Putamen (tissue), 1 donor: Measurements from ENCODE around the gene FBXL5.

Source experiments
- DNase-seq: peaks from one replicate; pipeline ENCODE4 v3.0.0-alpha.2; 2016; ENCODE audit warnings: low spot score

Gene FBXL5

GRCh38 chr4:15676899-15677298 lies 21.7 kb upstream of the FBXL5 start:
- no peak for DNase-seq

GRCh38 chr4:15676039-15676438 lies 20.9 kb upstream of the FBXL5 start:
- no peak for DNase-seq

DNA sequence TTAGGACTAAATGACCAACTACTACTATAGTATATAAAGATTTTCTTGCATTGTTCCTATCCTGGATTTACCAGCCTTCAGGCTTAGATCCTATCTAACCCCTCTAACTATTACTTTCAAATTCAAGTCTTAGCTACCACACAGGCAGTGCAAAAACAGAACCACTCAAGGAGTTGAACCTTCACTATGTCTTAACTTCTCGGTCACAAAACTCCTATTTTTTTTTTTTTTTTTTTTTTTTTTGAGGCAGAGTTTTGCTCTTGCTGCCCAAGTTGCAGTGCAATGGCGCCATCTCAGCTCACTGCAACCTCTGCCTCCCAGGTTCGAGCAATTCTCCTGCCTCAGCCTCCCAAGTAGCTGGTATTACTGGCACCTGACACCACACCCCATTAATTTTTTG lies 20.2 kb upstream of the FBXL5 start:
- no peak for DNase-seq

- no peak for DNase-seq
Observed at GRCh38 chr4:15674926-15675325, 19.8 kb upstream of the FBXL5 start.

- DNase-seq = no peak
Observed at GRCh38 chr4:15674046-15674445, 18.9 kb upstream of the FBXL5 start.

GRCh38 chr4:15673337-15673736 lies 18.2 kb upstream of the FBXL5 start:
- no peak for DNase-seq

DNA sequence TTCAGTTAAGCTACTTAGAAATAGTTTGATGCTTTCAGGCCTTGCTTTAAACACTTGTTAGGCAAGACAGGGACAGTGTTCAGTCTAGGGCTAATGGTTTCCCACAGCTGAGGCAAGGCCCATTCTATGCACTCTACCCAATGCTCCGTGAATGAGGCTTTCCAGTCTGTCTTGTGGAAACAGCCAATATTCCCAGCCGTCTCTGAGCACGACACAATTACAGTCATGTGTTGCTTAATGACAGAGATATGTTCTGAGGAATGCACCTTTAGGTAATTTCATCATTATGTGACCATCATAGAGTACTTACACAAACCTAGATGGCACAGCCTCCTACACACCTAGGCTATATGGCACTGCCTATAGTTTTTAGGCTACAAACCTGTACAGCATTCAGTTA lies 16.9 kb upstream of the FBXL5 start:
- no peak for DNase-seq

DNA sequence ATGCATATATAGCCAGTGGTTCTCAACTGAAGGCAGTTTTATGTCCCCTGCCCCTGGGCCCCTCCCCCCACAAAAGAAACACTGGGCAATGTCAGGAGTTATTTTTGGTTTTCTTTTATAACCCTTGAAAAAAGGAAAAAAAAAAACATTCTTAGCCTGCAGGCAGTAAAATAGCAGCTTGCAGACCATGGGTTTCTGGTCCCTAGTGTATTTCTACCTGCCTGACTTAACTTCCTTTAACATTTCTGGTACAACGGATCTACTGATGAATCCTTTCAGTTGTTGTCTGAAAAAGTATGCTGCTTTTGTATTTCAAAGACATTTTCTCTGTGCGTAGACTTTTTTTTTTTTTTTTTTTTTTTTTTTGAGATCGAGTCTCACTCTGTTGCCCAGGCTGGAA lies 15.4 kb upstream of the FBXL5 start:
- DNase-seq = no peak

DNA sequence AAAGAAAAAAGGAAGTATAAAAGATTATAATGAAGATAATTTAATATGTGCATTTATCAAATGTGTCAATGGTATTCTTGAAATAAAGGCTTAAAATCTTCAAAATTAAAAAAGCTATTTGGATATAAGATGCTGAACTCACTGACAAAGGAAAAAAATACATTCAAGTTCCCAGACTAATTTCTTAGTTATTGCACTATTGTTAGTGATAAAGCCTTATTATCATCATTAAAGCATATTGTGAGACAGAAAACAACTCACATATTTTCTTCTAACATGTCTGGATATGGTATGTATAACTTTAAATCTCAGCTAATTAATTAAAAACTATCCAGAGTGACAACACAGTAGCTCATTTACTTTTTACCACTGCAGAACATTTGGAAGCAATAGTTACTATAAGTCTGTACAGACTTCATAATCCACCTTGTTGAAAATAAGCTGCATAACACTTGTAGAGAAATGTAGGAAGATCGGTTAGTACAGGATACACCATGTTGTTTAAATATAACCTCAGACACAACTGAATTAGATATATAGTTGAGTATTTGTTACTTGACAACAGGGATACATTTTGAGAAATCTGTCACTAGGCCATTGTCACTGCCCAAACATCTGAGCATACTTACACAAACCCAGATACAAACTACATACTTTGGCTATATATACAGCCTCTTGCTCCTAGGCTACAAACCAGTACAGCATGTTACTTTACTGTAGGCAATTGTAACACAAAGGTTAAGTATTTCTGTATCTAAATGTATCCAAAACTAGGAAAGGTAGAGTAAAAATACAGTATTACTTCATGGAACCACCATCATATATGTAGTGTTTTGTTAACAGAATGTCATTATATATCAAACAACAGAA lies 13.6 kb upstream of the FBXL5 start:
- no peak for DNase-seq

DNA sequence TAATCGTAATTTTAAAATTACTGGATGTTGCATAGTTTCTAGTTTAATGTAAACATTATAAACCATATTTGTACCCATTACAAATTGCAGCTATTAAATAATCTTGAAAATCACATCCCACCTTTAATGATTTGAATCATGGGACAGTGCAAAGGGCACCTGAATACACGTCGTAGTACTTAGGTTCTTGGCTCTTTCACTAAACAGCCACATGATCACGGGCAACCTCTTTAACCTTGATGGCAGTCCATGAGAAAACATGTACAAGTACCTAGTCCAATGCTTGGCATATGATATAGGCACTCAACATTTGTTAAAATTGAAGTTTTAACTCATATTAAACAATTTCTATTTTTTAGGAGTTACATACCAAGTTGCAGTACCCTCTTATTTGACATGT lies 11.8 kb upstream of the FBXL5 start:
- DNase-seq = no peak

DNA sequence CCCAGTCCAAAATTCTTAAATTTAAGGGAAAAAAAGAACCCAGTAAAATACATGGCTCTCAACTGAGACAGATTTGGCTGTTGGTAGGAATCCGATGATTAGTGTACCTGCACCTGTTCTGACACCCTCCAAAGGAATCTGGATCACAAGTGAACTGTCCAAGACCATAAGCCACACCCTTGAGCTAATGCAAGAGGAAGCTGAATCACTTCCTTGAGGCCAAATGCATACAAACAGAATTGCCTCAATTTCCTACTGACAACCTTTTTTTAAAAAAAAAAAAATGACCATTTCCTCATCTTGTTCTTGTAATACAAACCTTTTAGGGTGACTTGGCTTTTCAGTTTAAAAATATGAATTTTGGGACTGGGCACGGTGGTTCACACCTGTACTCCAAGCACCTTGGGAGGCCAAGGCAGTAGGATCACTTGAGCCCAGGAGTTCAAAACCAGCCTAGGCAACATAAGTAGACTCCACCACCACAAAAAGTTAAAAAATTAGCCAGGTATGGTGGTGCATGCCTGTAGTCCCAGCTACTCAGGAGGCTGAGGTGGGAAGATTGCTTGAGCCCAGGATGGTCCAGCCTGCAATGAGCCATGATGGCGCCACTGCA lies 10.7 kb upstream of the FBXL5 start:
- DNase-seq = no peak

- no peak for DNase-seq
Observed at GRCh38 chr4:15659768-15660570, 4.8 kb upstream of the FBXL5 start.

- DNase-seq = no peak
Observed at GRCh38 chr4:15658781-15659180, 3.6 kb upstream of the FBXL5 start.

- DNase-seq = no peak
Observed at GRCh38 chr4:15658136-15658770, 3.1 kb upstream of the FBXL5 start.

GRCh38 chr4:15657366-15657765 lies 2.2 kb upstream of the FBXL5 start:
- DNase-seq = no peak

- DNase-seq = peak; percentile 47
Observed at GRCh38 chr4:15656038-15656470, 897 bp upstream of the FBXL5 start.

GRCh38 chr4:15654593-15655222 lies 449 bp downstream of the FBXL5 start:
- peak; percentile 68 for DNase-seq

- DNase-seq = no peak
Observed at GRCh38 chr4:15653864-15654592, 1.1 kb downstream of the FBXL5 start.

DNA sequence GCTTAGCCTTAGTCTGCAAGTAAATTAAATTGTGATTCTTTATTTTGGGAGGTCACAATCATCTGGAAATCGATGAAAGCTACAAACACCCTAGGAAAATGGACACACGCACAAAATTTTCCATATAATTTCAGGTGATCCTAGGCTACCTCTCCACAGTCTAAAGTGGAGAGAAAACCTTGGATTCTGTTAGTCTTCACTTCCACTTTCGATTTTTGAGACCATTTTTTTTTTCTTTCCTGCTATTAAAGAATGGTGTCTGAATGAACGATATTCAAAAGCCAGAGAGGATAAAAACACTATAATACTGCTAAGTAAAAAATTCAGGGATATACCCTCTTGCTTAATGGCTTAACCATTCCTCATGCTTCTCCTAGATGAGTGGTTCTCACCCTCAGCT lies 1.7 kb downstream of the FBXL5 start:
- no peak for DNase-seq

- no peak for DNase-seq
Observed at GRCh38 chr4:15652841-15653240, 2.3 kb downstream of the FBXL5 start.

DNA sequence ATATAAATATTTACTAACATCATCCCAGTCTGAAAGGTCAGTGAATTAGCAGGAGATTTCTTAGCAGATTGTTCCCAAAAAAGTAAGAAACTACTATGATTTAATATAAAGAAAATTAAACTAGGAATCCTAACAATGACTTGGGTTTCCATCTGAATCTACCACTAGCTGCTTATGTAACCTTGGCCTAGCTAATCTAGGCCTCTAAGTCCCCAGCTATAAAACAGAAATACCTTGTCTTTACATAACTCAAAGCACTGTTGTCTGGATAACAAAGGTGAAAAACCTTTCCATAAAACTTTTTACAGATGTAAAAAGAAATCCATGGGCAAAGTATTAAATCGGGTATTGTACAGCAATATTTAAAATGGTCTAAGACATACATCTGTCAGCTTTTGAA lies 3.0 kb downstream of the FBXL5 start:
- DNase-seq = no peak
